A549 treated with CpdA at 1 μM for 4 hours (cell line): ENCODE data around the gene UGT1A10. TPM values are rescaled to one million over a fixed set of nuclear protein-coding genes. Genes with fewer than 3 reads are reported as not detected.

Experiments used
- total RNA-seq: library from RNA; stranded (reverse); fragments of 200-300 nt; extraction: Qiagen RNA extraction; gene quantifications from 5 replicates; pipeline ENCODE4 v1.2.3, GENCODE V29; 2022; ENCODE audit warnings: low read depth

The UGT1A10 gene
- 0.02 to 0.26 TPM (median 0.21 TPM) in 3 of 5 replicates, not detected in the others for total RNA-seq

DNA sequence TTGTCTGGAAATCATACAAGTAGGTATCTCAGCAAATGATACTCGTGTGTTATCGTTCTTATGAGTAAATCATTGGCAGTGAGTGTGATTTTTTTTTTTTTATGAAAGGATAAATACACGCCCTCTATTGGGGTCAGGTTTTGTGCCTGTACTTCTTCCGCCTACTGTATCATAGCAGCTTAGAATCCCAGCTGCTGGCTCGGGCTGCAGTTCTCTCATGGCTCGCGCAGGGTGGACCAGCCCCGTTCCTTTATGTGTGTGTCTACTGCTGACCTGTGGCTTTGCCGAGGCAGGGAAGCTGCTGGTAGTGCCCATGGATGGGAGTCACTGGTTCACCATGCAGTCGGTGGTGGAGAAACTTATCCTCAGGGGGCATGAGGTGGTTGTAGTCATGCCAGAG lies at the start of gene UGT1A10:
Gene UGT1A10, plus strand, starts transcription at position 143 of the 400 bp plus-strand sequence. Its CDS starts 75 bp downstream, at position 218.

DNA sequence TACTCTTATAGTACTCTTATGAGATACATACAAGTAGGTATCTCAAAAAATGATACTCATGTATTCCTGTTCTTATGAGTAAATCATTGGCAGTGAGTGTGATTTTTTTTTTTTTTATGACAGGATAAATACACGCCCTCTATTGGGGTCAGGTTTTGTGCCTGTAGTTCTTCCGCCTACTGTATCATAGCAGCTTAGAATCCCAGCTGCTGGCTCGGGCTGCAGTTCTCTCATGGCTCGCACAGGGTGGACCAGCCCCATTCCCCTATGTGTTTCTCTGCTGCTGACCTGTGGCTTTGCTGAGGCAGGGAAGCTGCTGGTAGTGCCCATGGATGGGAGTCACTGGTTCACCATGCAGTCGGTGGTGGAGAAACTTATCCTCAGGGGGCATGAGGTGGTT lies 18.8 kb upstream of the UGT1A10 start, which contains the start of gene UGT1A8:
Gene UGT1A8, plus strand, starts transcription at position 158 of the 400 bp plus-strand sequence. Its CDS starts 75 bp downstream, at position 233.

DNA sequence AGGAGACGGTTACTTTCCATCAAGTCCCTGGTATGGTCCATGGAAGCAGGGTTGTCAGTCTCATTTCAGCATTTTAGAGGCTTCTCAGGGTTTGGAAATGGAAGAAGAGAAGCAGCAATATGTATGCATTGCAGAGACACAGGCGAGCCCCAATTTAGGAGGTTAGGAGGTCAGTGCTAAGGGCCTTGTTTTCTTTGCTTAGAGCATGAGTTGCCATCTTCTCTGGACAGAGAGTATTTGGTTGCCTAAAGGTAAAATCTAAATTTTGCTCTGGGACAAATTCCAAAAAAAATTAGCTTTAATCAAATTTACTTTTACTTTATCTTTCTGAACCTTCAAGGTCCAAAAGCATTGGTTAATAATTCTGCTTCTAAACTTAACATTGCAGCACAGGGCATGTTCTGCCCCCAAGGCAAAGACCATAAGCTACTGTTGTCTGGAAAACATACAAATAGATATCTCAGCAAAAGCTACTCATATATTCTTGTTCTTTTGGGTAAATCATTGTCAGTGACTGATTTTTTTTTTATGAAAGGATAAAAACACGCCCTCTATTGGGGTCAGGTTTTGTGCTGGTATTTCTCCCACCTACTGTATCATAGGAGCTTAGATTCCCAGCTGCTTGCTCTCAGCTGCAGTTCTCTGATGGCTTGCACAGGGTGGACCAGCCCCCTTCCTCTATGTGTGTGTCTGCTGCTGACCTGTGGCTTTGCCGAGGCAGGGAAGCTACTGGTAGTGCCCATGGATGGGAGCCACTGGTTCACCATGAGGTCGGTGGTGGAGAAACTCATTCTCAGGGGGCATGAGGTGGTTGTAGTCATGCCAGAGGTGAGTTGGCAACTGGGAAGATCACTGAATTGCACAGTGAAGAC lies 35.3 kb downstream of the UGT1A10 start, which contains the start of gene UGT1A9:
Gene UGT1A9, plus strand, starts transcription at position 609 of the 872 bp plus-strand sequence. Its CDS starts 37 bp downstream, at position 646.

DNA sequence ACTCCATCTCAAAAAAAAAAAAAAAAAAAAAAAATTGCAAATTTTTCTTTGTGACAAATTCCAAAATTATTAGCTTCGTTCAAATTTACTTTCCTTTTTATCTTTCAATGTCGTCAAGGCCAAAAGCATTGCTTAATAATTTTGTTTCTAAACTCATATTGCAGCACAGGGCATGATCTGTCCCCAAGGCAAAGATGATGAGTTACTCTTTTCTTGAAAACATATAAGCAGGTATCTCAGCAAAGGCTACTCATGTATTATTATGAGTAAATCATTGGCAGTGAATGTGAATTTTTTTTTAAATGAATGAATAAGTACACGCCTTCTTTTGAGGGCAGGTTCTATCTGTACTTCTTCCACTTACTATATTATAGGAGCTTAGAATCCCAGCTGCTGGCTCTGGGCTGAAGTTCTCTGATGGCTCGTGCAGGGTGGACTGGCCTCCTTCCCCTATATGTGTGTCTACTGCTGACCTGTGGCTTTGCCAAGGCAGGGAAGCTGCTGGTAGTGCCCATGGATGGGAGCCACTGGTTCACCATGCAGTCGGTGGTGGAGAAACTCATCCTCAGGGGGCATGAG lies 45.4 kb downstream of the UGT1A10 start, which contains the start of gene UGT1A7:
Gene UGT1A7, plus strand, starts transcription at position 381 of the 579 bp plus-strand sequence. Its CDS starts 37 bp downstream, at position 418.

DNA sequence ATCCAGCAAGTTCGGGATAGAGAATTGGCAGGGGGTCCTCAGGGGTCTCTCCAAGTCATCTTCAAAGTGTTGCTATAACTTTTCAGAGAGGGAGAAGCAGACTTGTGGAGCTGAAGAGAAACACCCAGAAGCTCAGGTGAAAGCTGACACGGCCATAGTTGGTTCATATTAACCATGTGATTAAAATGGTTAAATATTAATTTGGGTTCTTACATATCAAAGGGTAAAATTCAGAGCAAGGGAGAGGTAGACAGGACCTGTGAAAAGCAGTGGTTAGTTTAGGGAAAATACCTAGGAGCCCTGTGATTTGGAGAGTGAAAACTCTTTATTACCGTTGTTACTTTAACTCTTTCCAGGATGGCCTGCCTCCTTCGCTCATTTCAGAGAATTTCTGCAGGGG lies 56.4 kb downstream of the UGT1A10 start, which contains the start of gene UGT1A6:
Gene UGT1A6, plus strand, starts transcription at position 243 of the 400 bp plus-strand sequence. Its CDS starts 115 bp downstream, at position 358.

DNA sequence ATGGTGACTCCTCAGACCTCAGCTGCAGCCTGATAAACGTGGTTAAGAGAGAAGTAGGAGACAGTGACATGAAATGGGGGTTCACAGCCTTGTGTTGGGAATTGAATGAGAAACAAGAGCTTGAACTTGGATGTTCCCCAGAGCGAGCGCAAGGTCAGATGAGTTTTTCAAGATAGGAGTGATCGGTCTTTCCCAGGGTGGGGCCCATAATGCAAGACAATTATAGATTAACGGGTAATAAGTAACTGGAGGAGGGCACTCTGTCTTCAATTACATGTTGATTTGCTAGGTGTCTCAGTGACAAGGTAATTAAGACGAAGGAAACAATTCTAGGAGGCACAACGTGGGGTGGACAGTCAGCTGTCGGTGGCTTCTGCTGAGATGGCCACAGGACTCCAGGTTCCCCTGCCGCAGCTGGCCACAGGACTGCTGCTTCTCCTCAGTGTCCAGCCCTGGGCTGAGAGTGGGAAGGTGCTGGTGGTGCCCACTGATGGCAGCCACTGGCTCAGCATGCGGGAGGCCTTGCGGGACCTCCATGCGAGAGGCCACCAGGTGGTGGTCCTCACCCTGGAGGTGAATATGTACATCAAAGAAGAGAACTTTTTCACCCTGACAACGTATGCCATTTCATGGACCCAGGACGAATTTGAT lies 76.5 kb downstream of the UGT1A10 start, which contains the start of gene UGT1A5:
Gene UGT1A5, plus strand, starts transcription at position 297 of the 651 bp plus-strand sequence. Its CDS starts 85 bp downstream, at position 382.

DNA sequence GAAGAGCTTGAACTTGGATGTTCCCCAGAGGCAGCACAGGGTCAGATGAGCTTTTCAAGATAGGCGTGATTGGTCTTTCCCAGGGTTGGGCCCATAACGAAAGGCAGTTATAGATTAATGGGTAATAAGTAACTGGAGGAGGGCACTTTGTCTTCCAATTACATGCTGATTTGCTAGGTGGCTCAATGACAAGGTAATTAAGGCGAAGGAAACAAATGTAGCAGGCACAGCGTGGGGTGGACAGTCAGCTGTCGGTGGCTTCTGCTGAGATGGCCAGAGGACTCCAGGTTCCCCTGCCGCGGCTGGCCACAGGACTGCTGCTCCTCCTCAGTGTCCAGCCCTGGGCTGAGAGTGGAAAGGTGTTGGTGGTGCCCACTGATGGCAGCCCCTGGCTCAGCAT lies 82.3 kb downstream of the UGT1A10 start, which contains the start of gene UGT1A4:
Gene UGT1A4, plus strand, starts transcription at position 185 of the 400 bp plus-strand sequence. Its CDS starts 85 bp downstream, at position 270.

DNA sequence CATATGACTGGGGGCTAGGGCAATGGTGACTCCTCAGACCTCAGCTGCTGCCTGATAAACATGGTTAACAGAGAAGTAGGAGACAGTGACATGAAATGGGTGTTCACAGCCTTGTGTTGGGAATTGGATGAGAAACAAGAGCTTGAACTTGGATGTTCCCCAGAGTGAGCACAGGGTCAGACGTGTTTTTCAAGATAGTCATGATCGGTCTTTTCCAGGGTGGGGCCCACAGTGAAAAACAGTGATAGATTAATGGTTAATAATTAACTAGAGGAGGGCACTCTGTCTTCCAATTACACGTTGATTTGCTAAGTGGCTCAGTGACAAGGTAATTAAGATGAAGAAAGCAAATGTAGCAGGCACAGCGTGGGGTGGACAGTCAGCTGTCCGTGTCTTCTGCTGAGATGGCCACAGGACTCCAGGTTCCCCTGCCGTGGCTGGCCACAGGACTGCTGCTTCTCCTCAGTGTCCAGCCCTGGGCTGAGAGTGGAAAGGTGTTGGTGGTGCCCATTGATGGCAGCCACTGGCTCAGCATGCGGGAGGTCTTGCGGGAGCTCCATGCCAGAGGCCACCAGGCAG lies 92.6 kb downstream of the UGT1A10 start, which contains the start of gene UGT1A3:
Gene UGT1A3, plus strand, starts transcription at position 320 of the 579 bp plus-strand sequence. Its CDS starts 85 bp downstream, at position 405.

DNA sequence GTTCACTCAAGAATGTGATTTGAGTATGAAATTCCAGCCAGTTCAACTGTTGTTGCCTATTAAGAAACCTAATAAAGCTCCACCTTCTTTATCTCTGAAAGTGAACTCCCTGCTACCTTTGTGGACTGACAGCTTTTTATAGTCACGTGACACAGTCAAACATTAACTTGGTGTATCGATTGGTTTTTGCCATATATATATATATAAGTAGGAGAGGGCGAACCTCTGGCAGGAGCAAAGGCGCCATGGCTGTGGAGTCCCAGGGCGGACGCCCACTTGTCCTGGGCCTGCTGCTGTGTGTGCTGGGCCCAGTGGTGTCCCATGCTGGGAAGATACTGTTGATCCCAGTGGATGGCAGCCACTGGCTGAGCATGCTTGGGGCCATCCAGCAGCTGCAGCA lies 123.8 kb downstream of the UGT1A10 start, which contains the start of gene UGT1A1:
Gene UGT1A1, plus strand, starts transcription at position 228 of the 400 bp plus-strand sequence. Its CDS starts 18 bp downstream, at position 246.

DNA sequence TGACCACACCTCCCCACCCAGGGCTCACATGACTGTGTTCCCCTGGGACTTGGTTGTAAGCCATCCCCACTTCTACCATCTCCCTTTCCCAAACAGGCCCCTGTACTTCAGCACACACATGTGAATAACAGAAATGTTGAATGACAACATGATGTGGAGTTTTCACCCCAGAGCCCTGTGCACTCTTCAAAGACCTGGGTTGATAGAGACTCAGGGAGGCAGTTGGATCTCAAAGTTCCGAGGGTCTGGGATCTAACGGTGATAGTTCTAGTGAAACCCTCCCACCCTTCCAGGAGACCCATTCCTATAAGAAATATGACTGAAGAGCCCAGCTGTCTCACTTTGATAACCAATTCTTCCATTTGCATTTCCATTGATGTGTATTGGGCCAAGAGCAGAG lies 141.8 kb downstream of the UGT1A10 start, which contains the start of gene MROH2A:
Gene MROH2A, plus strand, starts transcription at position 301 of the 400 bp plus-strand sequence. CDS start 1,029 bp downstream, outside the sequence.

Other genes starting within 250 kb of the UGT1A10 start
- gene USP40, start 69.7 kb upstream of the UGT1A10 start, total RNA-seq = 22.7 to 26.3 TPM (median 24.0 TPM) in 5 replicates
- 0.03 to 0.08 TPM in 2 of 5 replicates, not detected in the others for gene UGT1A8, start 18.8 kb upstream of the UGT1A10 start, total RNA-seq
- gene UGT1A9, start 35.5 kb downstream of the UGT1A10 start, total RNA-seq = 4.0 to 6.7 TPM (median 4.7 TPM) in 5 replicates
- 3.9 to 6.1 TPM (median 4.4 TPM) in 5 replicates for gene UGT1A7, start 45.5 kb downstream of the UGT1A10 start, total RNA-seq
- 0.81 to 1.6 TPM (median 1.2 TPM) in 5 replicates for gene UGT1A6, start 56.4 kb downstream of the UGT1A10 start, total RNA-seq
- not detected in 5 replicates for gene UGT1A5, start 76.5 kb downstream of the UGT1A10 start, total RNA-seq
- gene UGT1A4, start 82.3 kb downstream of the UGT1A10 start, total RNA-seq = 0.07 TPM in 1 of 5 replicates, not detected in the others
- gene UGT1A3, start 92.6 kb downstream of the UGT1A10 start, total RNA-seq = 0.08 to 0.23 TPM (median 0.13 TPM) in 3 of 5 replicates, not detected in the others
- 0.65 to 1.3 TPM (median 0.71 TPM) in 5 replicates for gene UGT1A1, start 123.8 kb downstream of the UGT1A10 start, total RNA-seq
- gene MROH2A, start 141.9 kb downstream of the UGT1A10 start, total RNA-seq = 0.10 to 0.19 TPM (median 0.13 TPM) in 3 of 5 replicates, not detected in the others
- 76.9 to 99.6 TPM (median 81.6 TPM) in 5 replicates for gene HJURP, start 218.1 kb downstream of the UGT1A10 start, total RNA-seq